ENCODE measurements around the gene INPP5J.

DNA sequence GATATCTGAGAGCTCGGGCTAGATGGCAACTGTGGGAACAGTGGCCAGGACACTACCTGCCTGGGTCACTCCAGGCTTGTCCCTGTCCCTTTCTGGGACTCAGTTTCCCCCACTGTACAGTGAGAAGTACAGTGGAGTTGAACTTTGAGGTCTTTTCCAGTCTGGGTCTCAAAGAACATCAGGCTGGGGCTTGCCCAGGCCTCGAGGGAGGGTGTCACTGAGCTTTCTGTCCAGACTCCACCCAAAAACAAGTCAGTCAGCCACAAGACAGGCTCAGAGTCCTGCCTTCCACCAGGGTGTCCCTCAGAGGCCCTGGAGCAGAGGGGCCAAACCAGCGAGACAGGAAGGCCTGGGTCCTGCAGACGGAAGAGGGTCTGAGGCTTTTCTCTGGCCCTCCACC is 19.5 kb downstream of the INPP5J start:
- no peak for TF ChIP-seq YY1 (IDR thresholded peaks at IDR 0.05; ENCODE audit: insufficient read depth, insufficient read length)
- TF ChIP-seq SUZ12 (IDR thresholded peaks at IDR 0.05; ENCODE audit: extremely low read depth, insufficient read depth, insufficient read length): no peak
- TF ChIP-seq ZNF274 (IDR thresholded peaks at IDR 0.05; ENCODE audit: low read depth, low read length): no peak

Measured in NT2/D1 (cell line).